ENCODE measurements around the gene NEU1.

NEU1 gene

DNA sequence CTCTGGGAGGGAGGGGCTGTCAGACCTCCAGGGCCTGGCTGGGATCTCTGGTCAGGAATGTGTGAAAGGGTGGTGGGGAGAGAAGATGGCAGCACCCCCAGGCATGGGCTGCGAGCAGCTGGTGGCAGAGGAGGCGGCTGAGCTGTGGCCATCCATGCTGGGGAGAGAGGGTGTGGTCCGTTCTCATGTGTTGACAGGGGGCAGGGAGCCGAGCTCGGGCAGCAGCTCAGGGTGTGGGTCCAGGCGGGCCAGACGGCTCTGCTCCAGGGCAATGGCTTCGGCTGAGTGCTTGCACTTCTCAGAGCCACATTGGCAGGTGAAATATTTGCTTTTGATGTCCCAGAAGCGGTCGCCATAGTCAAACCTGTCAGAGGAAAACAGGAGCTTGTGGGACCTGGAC, 17.3 kb upstream of the NEU1 start:
- TF ChIP-seq, protein P1, sequence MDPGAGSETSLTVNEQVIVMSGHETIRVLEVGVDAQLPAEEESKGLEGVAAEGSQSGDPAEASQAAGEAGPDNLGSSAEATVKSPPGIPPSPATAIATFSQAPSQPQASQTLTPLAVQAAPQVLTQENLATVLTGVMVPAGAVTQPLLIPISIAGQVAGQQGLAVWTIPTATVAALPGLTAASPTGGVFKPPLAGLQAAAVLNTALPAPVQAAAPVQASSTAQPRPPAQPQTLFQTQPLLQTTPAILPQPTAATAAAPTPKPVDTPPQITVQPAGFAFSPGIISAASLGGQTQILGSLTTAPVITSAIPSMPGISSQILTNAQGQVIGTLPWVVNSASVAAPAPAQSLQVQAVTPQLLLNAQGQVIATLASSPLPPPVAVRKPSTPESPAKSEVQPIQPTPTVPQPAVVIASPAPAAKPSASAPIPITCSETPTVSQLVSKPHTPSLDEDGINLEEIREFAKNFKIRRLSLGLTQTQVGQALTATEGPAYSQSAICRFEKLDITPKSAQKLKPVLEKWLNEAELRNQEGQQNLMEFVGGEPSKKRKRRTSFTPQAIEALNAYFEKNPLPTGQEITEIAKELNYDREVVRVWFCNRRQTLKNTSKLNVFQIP (CRISPR knock-in tag; IDR thresholded peaks at IDR 0.05; ENCODE audit: borderline replicate concordance, low read depth): no peak
- TF ChIP-seq ZFP3 (CRISPR knock-in tag; IDR thresholded peaks at IDR 0.05): no peak
- TF ChIP-seq ZNF70 (CRISPR knock-in tag; IDR thresholded peaks at IDR 0.05): no peak
- TF ChIP-seq TOX (CRISPR knock-in tag; IDR thresholded peaks at IDR 0.05; ENCODE audit: borderline replicate concordance): no peak
- TF ChIP-seq ZFP30 (CRISPR knock-in tag; IDR thresholded peaks at IDR 0.05): no peak
- no peak for TF ChIP-seq TCF4 (CRISPR knock-in tag; IDR thresholded peaks at IDR 0.05; ENCODE audit: borderline replicate concordance)
- TF ChIP-seq ZNF8 (CRISPR knock-in tag; IDR thresholded peaks at IDR 0.05): no peak
- TF ChIP-seq, protein P2, sequence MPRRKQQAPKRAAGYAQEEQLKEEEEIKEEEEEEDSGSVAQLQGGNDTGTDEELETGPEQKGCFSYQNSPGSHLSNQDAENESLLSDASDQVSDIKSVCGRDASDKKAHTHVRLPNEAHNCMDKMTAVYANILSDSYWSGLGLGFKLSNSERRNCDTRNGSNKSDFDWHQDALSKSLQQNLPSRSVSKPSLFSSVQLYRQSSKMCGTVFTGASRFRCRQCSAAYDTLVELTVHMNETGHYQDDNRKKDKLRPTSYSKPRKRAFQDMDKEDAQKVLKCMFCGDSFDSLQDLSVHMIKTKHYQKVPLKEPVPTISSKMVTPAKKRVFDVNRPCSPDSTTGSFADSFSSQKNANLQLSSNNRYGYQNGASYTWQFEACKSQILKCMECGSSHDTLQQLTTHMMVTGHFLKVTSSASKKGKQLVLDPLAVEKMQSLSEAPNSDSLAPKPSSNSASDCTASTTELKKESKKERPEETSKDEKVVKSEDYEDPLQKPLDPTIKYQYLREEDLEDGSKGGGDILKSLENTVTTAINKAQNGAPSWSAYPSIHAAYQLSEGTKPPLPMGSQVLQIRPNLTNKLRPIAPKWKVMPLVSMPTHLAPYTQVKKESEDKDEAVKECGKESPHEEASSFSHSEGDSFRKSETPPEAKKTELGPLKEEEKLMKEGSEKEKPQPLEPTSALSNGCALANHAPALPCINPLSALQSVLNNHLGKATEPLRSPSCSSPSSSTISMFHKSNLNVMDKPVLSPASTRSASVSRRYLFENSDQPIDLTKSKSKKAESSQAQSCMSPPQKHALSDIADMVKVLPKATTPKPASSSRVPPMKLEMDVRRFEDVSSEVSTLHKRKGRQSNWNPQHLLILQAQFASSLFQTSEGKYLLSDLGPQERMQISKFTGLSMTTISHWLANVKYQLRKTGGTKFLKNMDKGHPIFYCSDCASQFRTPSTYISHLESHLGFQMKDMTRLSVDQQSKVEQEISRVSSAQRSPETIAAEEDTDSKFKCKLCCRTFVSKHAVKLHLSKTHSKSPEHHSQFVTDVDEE (CRISPR knock-in tag; IDR thresholded peaks at IDR 0.05): no peak
- no peak for TF ChIP-seq ISL1 (CRISPR knock-in tag; IDR thresholded peaks at IDR 0.05)
- TF ChIP-seq OSR1 (CRISPR knock-in tag; IDR thresholded peaks at IDR 0.05): no peak
- TF ChIP-seq ESRRG (CRISPR knock-in tag; IDR thresholded peaks at IDR 0.05): no peak
- TF ChIP-seq ARNTL (CRISPR knock-in tag; IDR thresholded peaks at IDR 0.05; ENCODE audit: borderline replicate concordance, low read depth): no peak
- no peak for ATAC-seq

DNA sequence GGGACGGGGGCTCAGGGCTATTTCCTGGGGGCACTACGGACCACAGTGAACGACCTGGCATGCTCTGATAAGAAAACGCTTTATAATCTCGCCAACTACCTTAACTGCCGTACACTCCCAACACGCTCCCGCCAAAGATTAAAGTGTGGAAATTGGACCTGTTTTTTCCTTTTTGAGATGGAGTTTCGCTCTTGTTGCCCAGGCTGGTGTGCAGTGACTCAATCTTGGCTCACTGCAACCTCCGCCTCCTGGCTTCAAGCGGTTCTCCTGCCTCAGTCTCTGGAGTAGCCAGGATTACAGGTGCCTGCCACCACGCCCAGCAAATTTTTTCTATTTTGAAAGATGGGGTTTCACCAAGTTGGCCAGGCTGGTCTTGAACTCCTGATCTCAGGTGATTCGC, 16.5 kb upstream of the NEU1 start:
- TF ChIP-seq ZNF565 (CRISPR knock-in tag; conservative IDR thresholded peaks at IDR 0.05; ENCODE audit: low read depth) (no peak), ZC3H10 (CRISPR knock-in tag; IDR thresholded peaks at IDR 0.05) (no peak), TCF4 (CRISPR knock-in tag; IDR thresholded peaks at IDR 0.05; ENCODE audit: borderline replicate concordance) (no peak), SNAI2 (CRISPR knock-in tag; IDR thresholded peaks at IDR 0.05) (no peak), ZFP30 (CRISPR knock-in tag; IDR thresholded peaks at IDR 0.05) (no peak), ZNF70 (CRISPR knock-in tag; IDR thresholded peaks at IDR 0.05) (no peak)
- TF ChIP-seq, protein P2 (CRISPR knock-in tag; IDR thresholded peaks at IDR 0.05): no peak
- no peak for ATAC-seq

DNA sequence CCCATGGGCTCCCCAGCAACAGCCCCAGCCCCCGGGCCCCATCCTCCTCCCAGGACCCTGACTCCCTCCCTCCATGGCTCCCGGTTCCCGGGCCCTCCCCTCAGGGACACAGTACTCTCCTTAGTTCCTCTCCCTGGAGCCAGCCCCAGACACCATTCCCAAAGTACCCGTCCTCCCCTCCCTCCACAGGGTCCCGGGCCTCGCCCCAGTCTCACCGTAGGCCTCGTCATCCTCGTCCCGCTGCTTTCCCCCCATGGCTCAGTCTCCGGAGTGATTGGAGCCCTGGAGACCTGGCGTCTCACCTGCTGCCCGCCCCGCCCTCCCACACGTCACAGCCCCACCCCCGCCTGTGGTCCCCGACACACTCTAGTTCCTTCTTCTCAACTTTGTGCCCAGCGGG, 16.1 kb upstream of the NEU1 start, which contains the start of gene SLC44A4:
Gene SLC44A4, minus strand, starts transcription at position 272 of the 400 bp plus-strand sequence. Its CDS starts 17 bp downstream, at position 255.
- TF ChIP-seq, protein P3, sequence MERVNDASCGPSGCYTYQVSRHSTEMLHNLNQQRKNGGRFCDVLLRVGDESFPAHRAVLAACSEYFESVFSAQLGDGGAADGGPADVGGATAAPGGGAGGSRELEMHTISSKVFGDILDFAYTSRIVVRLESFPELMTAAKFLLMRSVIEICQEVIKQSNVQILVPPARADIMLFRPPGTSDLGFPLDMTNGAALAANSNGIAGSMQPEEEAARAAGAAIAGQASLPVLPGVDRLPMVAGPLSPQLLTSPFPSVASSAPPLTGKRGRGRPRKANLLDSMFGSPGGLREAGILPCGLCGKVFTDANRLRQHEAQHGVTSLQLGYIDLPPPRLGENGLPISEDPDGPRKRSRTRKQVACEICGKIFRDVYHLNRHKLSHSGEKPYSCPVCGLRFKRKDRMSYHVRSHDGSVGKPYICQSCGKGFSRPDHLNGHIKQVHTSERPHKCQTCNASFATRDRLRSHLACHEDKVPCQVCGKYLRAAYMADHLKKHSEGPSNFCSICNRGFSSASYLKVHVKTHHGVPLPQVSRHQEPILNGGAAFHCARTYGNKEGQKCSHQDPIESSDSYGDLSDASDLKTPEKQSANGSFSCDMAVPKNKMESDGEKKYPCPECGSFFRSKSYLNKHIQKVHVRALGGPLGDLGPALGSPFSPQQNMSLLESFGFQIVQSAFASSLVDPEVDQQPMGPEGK (CRISPR knock-in tag; IDR thresholded peaks at IDR 0.05; ENCODE audit: borderline replicate concordance): no peak
- TF ChIP-seq, protein P2 (CRISPR knock-in tag; IDR thresholded peaks at IDR 0.05): no peak

More for the DNA sequence above, 16.1 kb upstream of the NEU1 start, which contains the start of gene SLC44A4:
- no peak for ATAC-seq
